Measurements from ENCODE around the gene SFSWAP. TPM values are rescaled to one million over a fixed set of nuclear protein-coding genes. Genes with fewer than 3 reads are reported as not detected.

Gene SFSWAP
- polyA plus RNA-seq, 1 experiment, result 12.5 TPM

- Histone ChIP-seq H3K27ac (ENCODE audit: low read depth, low read length) (no peak overlapping the region), H3K4me3 (ENCODE audit: low read depth, low read length) (no peak overlapping the region), H3K9me3 (ENCODE audit: control insufficient read depth, insufficient read depth, low read length) (no peaks in the 10 kb centered on the region; the same call in 1 of the 2 replicates), H3K27me3 (ENCODE audit: control insufficient read depth, insufficient read depth, low read length) (no peaks in the 10 kb centered on the region)
- DNase-seq (ENCODE audit: low read depth, low spot score), result no peak
- ChIA-PET POLR2A (no interaction called here), CTCF (interaction anchor here (0.6 kb wide), 1 partner anchor 146 kb away, joined by 3 read pairs; no protein-coding TSS in a partner anchor)
- no peak for TF ChIP-seq CTCF (IDR thresholded peaks at IDR 0.05; ENCODE audit: low read depth, low read length)
These were observed 71.2 kb downstream of the SFSWAP start for GRCh38 chr12:131782061-131782460.

GRCh38 chr12:131783915-131784541, 73.1 kb downstream of the SFSWAP start:
- ChIA-PET CTCF (interaction anchor here (1.0 to 1.4 kb wide), 2 partner anchors 37 to 71 kb away, joined by 3 read pairs; no protein-coding TSS in a partner anchor), POLR2A (no interaction called here)
- peak overlapping the region; percentile 80 for H3K27ac ChIP-seq (ENCODE audit: low read depth, low read length)
- DNase-seq (ENCODE audit: low read depth, low spot score), result peak; percentile 38
- peak overlapping the region; percentile 42 for H3K4me3 ChIP-seq (ENCODE audit: low read depth, low read length)
- H3K27me3 ChIP-seq (ENCODE audit: control insufficient read depth, insufficient read depth, low read length), result no peaks in the 10 kb centered on the region
- 0 out of 2 replicates have a peak, but pooled peaks have one; percentile 3 for TF ChIP-seq CTCF (IDR thresholded peaks at IDR 0.05; ENCODE audit: low read depth, low read length)
- no peaks in the 10 kb centered on the region; the same call in 1 of the 2 replicates for H3K9me3 ChIP-seq (ENCODE audit: control insufficient read depth, insufficient read depth, low read length)

GRCh38 chr12:131784909-131785762, 74.2 kb downstream of the SFSWAP start:
- CTCF ChIA-PET, result interaction anchor here (0.6 to 1.5 kb wide), 2 partner anchors 45 to 452 kb away, joined by 4 to 5 read pairs; no protein-coding TSS in a partner anchor
- no peaks in the 10 kb centered on the region; the same call in 1 of the 2 replicates for H3K9me3 ChIP-seq (ENCODE audit: control insufficient read depth, insufficient read depth, low read length)
- H3K4me3 ChIP-seq (ENCODE audit: low read depth, low read length), result no peak overlapping the region
- DNase-seq (ENCODE audit: low read depth, low spot score), result no peak
- no peaks in the 10 kb centered on the region for H3K27me3 ChIP-seq (ENCODE audit: control insufficient read depth, insufficient read depth, low read length)
- POLR2A ChIA-PET, result no interaction called here
- peak overlapping the region; percentile 78 for H3K27ac ChIP-seq (ENCODE audit: low read depth, low read length)
- TF ChIP-seq CTCF (IDR thresholded peaks at IDR 0.05; ENCODE audit: low read depth, low read length), result no peak

- no peak for TF ChIP-seq CTCF (IDR thresholded peaks at IDR 0.05; ENCODE audit: low read depth, low read length)
- Histone ChIP-seq H3K9me3 (ENCODE audit: control insufficient read depth, insufficient read depth, low read length) (no peaks in the 10 kb centered on the region; the same call in 1 of the 2 replicates), H3K27me3 (ENCODE audit: control insufficient read depth, insufficient read depth, low read length) (no peaks in the 10 kb centered on the region), H3K27ac (ENCODE audit: low read depth, low read length) (no peak overlapping the region), H3K4me3 (ENCODE audit: low read depth, low read length) (no peak overlapping the region)
- ChIA-PET POLR2A (no interaction called here), CTCF (interaction anchor here (1.5 kb wide), 1 partner anchor 44 kb away, joined by 4 read pairs; no protein-coding TSS in a partner anchor)
- no peak for DNase-seq (ENCODE audit: low read depth, low spot score)
These were observed 75.0 kb downstream of the SFSWAP start for GRCh38 chr12:131785763-131786330.
